ENCODE measurements around the gene TRAK2.

DNA sequence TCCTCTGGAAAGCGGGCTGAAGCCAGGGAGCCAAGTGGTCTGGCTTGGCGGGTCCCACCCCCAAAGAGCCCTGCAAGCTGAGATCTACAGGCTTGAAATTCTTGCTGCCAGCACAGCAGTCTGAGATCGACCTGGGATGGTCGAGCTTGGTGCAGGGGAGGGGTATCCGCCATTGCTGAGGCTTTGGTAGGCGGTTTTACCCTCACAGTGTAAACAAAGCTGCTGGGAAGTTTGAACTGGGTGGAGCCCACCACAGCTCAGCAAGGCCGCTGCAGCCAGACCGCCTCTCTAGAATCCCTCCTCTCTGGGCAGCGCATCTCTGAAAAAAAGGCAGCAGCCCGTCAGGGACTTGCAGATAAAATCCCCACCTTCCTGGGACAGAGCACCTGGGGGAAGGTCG, 81.5 kb downstream of the TRAK2 start:
- TF ChIP-seq, protein P1, sequence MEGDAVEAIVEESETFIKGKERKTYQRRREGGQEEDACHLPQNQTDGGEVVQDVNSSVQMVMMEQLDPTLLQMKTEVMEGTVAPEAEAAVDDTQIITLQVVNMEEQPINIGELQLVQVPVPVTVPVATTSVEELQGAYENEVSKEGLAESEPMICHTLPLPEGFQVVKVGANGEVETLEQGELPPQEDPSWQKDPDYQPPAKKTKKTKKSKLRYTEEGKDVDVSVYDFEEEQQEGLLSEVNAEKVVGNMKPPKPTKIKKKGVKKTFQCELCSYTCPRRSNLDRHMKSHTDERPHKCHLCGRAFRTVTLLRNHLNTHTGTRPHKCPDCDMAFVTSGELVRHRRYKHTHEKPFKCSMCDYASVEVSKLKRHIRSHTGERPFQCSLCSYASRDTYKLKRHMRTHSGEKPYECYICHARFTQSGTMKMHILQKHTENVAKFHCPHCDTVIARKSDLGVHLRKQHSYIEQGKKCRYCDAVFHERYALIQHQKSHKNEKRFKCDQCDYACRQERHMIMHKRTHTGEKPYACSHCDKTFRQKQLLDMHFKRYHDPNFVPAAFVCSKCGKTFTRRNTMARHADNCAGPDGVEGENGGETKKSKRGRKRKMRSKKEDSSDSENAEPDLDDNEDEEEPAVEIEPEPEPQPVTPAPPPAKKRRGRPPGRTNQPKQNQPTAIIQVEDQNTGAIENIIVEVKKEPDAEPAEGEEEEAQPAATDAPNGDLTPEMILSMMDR (IDR thresholded peaks at IDR 0.05): no peak
- TF ChIP-seq POLR2A (IDR thresholded peaks at IDR 0.05): no peak

Measured in esophagus squamous epithelium (tissue), 4 donors.